C4-2B (cell line): ENCODE measurements around the gene TMEM107.

Experiments
- CTCF ChIP-seq: fragments of 450-650 bp; conservative IDR thresholded peaks from 2 replicates; pipeline ENCODE4 v1.5.1; 2017; ENCODE audit warnings: mild to moderate bottlenecking
- ZFX ChIP-seq: fragments of 450-650 bp; IDR thresholded peaks from 2 replicates; pipeline ENCODE4 v1.6.1; 2017

DNA sequence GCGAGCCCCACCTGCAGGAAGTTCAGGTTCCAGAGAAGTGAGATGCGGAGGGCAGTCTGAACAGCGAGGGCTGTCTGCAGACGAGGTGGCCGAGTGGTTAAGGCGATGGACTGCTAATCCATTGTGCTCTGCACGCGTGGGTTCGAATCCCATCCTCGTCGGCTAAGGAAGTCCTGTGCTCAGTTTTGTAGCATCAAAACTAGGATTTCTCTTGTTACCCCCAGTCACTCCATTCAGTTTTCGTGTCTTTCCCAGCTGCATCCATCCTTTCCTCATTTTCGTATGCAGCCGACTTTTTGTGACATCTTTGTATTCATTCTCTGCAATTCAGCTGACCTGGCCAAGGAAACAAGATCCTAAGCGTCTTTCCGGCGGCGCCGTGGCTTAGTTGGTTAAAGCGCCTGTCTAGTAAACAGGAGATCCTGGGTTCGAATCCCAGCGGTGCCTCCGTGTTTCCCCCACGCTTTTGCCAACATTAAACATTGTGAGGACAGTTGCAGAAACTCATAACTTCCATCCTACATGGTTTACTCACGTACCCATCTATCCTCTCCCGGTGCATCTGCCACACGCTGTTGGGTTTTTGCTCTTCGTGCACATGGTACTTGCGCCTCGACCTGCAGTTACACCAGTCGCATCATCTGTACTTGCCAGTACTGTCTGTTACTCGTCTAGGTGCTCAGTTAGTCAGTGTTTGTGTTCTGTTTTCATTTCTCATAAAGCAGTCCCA is 10.8 kb upstream of the TMEM107 start:
- TF ChIP-seq CTCF = 0 out of 2 replicates have a peak, but pooled peaks have one; percentile 16
- TF ChIP-seq ZFX = no peak
